Endodermal cell (in vitro differentiated cells): ENCODE results near the gene PCSK6. TPM values are rescaled to one million over a fixed set of nuclear protein-coding genes. Genes with fewer than 3 reads are reported as not detected.
A peak's percentile ranks its signal among the peaks of the same experiment; 100 is the strongest.

Experiments
- DNase-seq: peaks from one replicate; pipeline ENCODE4 v3.0.0-alpha.2; 2017
- H3K27ac ChIP-seq: 2 replicates; pipeline ENCODE4 v1.5.1; 2013; ENCODE audit warnings: mild to moderate bottlenecking, low read depth, low read length, moderate library complexity
- H3K27me3 ChIP-seq: 2 replicates; pipeline ENCODE4 v1.6.1; 2013; ENCODE audit warnings: mild to moderate bottlenecking, low read length, moderate library complexity; ENCODE audit not compliant: insufficient read depth, control insufficient read depth, poor library complexity, severe bottlenecking
- H3K36me3 ChIP-seq: 2 replicates; pipeline ENCODE4 v1.7.0; 2013; ENCODE audit warnings: mild to moderate bottlenecking, low read length, moderate library complexity; ENCODE audit not compliant: control insufficient read depth, insufficient read depth
- H3K4me1 ChIP-seq: one replicate; pipeline ENCODE4 v1.7.0; 2013; ENCODE audit warnings: low read length; ENCODE audit not compliant: control insufficient read depth, insufficient read depth
- H3K4me3 ChIP-seq: 2 replicates; pipeline ENCODE4 v1.5.1; 2013; ENCODE audit warnings: mild to moderate bottlenecking, low read length, moderate library complexity
- H3K9ac ChIP-seq: 2 replicates; pipeline ENCODE4 v1.6.1; 2013; ENCODE audit warnings: mild to moderate bottlenecking, low read length, moderate library complexity; ENCODE audit not compliant: poor library complexity, severe bottlenecking; ENCODE audit errors: extremely low read depth
- H3K9me3 ChIP-seq: 2 replicates; pipeline ENCODE4 v1.6.1; 2013; ENCODE audit warnings: mild to moderate bottlenecking, low read length, moderate library complexity; ENCODE audit not compliant: control insufficient read depth
- H3K27ac Mint-ChIP-seq: 2 replicates; pipeline ENCODE4 v1.8.0; 2020; ENCODE audit warnings: mixed read lengths
- H3K27me3 Mint-ChIP-seq: 2 replicates; pipeline ENCODE4 v1.8.0; 2021; ENCODE audit warnings: mild to moderate bottlenecking, mixed read lengths; ENCODE audit not compliant: insufficient read depth
- H3K36me3 Mint-ChIP-seq: 2 replicates; pipeline ENCODE4 v1.8.0; 2020; ENCODE audit warnings: low read depth, mixed read lengths
- H3K4me1 Mint-ChIP-seq: 2 replicates; pipeline ENCODE4 v1.8.0; 2020; ENCODE audit warnings: mixed read lengths
- H3K4me3 Mint-ChIP-seq: 2 replicates; pipeline ENCODE4 v1.8.0; 2020; ENCODE audit warnings: mild to moderate bottlenecking, moderate library complexity, mixed read lengths
- H3K9me3 Mint-ChIP-seq: 2 replicates; pipeline ENCODE4 v1.8.0; 2020; ENCODE audit warnings: mild to moderate bottlenecking, mixed read lengths
- WGBS, 2 experiments: methylation state at CpG; one replicate each; pipeline versions ENCODE4 v1.1.5 to v1.1.7; 2013; ENCODE audit warnings: missing lambda C conversion rate in 2 of 2, mixed read lengths in 1 of 2; ENCODE audit not compliant: insufficient coverage in 1 of 2, insufficient read length in 1 of 2; 5-methylcytosine and 5-hydroxymethylcytosine counted together
- total RNA-seq, 2 donors: library from RNA; stranded (reverse); fragmentation: NEBNext Ultra II Directional in 1 of 2; extraction: Animal tissue kit (Norgen Biotek cat#: 25700) in 1 of 2; gene quantifications; 2 replicates in 1 of 2; 3 replicates in 1 of 2; pipeline ENCODE4 v1.2.1, GENCODE V29; 2021
- TF ChIP-seq, protein P1 (sequence below): fragments of 200-600 bp; sonication (generic); conservative IDR thresholded peaks from 2 replicates; pipeline ENCODE4 v1.5.0; 2021; ENCODE audit warnings: antibody characterized with exemption, mild to moderate bottlenecking

PCSK6 gene
- total RNA-seq, 2 donors from 2014 or later = 6.6 to 9.8 TPM

GRCh38 chr15:101264911-101265641 lies 224.4 kb downstream of the PCSK6 start:
- peaks cover 7% of the 10 kb centered on the region for H3K4me1 Mint-ChIP-seq
- Histone ChIP-seq H3K27me3 (no peaks in the 10 kb centered on the region), H3K9ac (no peak overlapping the region), H3K4me1 (no peaks in the 10 kb centered on the region), H3K9me3 (no peaks in the 10 kb centered on the region), H3K27ac (no peak overlapping the region), H3K4me3 (no peak overlapping the region), H3K36me3 (peaks cover 12% of the 10 kb centered on the region)
- H3K9me3 Mint-ChIP-seq = no peaks in the 10 kb centered on the region
- WGBS, 2 experiments = 91 to 98% methylated on average over 13 to 17 of the region's 17 CpGs
- no peak overlapping the region for H3K27ac Mint-ChIP-seq
- H3K36me3 Mint-ChIP-seq = peaks cover 16% of the 10 kb centered on the region
- no peak overlapping the region for H3K4me3 Mint-ChIP-seq
- peak; percentile 32 for DNase-seq
- TF ChIP-seq, protein P1, sequence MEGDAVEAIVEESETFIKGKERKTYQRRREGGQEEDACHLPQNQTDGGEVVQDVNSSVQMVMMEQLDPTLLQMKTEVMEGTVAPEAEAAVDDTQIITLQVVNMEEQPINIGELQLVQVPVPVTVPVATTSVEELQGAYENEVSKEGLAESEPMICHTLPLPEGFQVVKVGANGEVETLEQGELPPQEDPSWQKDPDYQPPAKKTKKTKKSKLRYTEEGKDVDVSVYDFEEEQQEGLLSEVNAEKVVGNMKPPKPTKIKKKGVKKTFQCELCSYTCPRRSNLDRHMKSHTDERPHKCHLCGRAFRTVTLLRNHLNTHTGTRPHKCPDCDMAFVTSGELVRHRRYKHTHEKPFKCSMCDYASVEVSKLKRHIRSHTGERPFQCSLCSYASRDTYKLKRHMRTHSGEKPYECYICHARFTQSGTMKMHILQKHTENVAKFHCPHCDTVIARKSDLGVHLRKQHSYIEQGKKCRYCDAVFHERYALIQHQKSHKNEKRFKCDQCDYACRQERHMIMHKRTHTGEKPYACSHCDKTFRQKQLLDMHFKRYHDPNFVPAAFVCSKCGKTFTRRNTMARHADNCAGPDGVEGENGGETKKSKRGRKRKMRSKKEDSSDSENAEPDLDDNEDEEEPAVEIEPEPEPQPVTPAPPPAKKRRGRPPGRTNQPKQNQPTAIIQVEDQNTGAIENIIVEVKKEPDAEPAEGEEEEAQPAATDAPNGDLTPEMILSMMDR = no peak
- no peaks in the 10 kb centered on the region for H3K27me3 Mint-ChIP-seq

DNA sequence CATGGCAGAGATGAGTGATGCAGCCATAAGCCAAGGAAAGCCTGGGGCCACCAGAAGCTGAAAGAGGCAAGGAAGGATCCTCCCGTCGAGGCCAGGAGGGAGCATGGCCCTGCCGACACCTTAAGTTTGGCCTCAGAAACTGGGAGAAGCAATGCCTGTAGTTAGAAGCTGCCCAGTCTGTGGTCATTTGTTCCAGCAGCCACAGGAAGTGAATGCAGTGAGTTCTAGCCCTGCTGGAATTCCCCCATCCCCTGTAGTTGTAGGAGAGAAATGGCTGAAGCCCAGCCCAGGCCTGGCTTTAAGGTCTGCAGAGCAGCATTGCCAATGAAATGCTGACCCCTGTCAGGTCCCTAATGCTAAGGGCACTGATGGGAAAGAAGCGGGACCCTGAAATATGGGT lies 225.5 kb downstream of the PCSK6 start:
- Histone ChIP-seq H3K4me3 (no peak overlapping the region), H3K36me3 (peaks cover 3% of the 10 kb centered on the region), H3K4me1 (no peaks in the 10 kb centered on the region), H3K9ac (no peak overlapping the region), H3K27ac (no peak overlapping the region), H3K27me3 (no peaks in the 10 kb centered on the region), H3K9me3 (no peaks in the 10 kb centered on the region)
- H3K36me3 Mint-ChIP-seq = peaks cover 6% of the 10 kb centered on the region
- H3K27ac Mint-ChIP-seq = no peak overlapping the region
- no peak overlapping the region for H3K4me3 Mint-ChIP-seq
- peaks cover 7% of the 10 kb centered on the region for H3K4me1 Mint-ChIP-seq
- 93 to 97% methylated on average over 4 of the region's 4 CpGs for WGBS, 2 experiments
- DNase-seq = no peak
- H3K27me3 Mint-ChIP-seq = no peaks in the 10 kb centered on the region
- H3K9me3 Mint-ChIP-seq = no peaks in the 10 kb centered on the region
- TF ChIP-seq, protein P1 = no peak

- Histone ChIP-seq H3K36me3 (no peaks in the 10 kb centered on the region), H3K27me3 (no peaks in the 10 kb centered on the region), H3K9me3 (no peaks in the 10 kb centered on the region), H3K27ac (no peak overlapping the region), H3K9ac (no peak overlapping the region), H3K4me1 (no peaks in the 10 kb centered on the region), H3K4me3 (no peak overlapping the region)
- Mint-ChIP-seq H3K27ac (no peak overlapping the region), H3K36me3 (no peaks in the 10 kb centered on the region), H3K4me1 (peaks cover 9% of the 10 kb centered on the region), H3K9me3 (no peaks in the 10 kb centered on the region), H3K4me3 (no peak overlapping the region), H3K27me3 (no peaks in the 10 kb centered on the region)
- WGBS, 2 experiments = 56 to 83% methylated on average over 3 to 4 of the region's 4 CpGs
- TF ChIP-seq, protein P1 = no peak
- DNase-seq = peak; percentile 6
Observed at GRCh38 chr15:101262551-101262950, 227.0 kb downstream of the PCSK6 start.
